ENCODE measurements around the gene CCR1. TPM values are rescaled to one million over a fixed set of nuclear protein-coding genes. Genes with fewer than 3 reads are reported as not detected.
A peak's percentile ranks its signal among the peaks of the same experiment; 100 is the strongest.
"Not testable (repeated sequence)": the region's sequence is repeated elsewhere in the genome, so short reads cannot be mapped to it uniquely, and the experiment has no call there.

Gene CCR1
- total RNA-seq, 2 donors from 2014 or later, result 0.47 to 3.8 TPM

GRCh38 chr3:46222435-46223161 lies 14.5 kb upstream of the CCR1 start:
- Mint-ChIP-seq H3K4me1 (peaks cover 6% of the 10 kb centered on the region), H3K27me3 (peaks cover 5% of the 10 kb centered on the region), H3K27ac (no peak overlapping the region), H3K4me3 (no peak overlapping the region), H3K36me3 (ENCODE audit: low read depth) (no peaks in the 10 kb centered on the region)
- ATAC-seq (peak; percentile 28), DNase-seq (no peak)
- H3K9me3 ChIP-seq (ENCODE audit: control insufficient read depth, low read length, poor library complexity, severe bottlenecking), result no peaks in the 10 kb centered on the region

DNA sequence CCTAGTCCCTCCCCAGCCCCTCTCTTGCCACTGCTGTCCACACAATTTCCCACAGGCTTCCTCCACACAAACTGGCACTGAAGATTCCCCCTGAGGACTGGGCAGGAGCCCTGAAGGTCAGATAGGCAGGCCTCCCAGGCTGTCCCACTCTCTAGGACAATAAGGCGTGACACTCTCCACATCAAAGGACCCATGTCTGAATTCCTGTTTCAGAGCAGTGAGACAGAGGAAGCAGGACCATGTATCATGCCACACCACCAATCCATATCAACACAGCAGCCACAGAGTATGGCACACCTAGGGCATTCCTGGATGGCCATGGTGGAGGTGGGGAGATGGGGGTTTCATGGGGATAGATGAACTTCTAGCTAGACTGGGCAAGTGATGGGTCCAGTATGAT lies 13.8 kb upstream of the CCR1 start:
- DNase-seq (no peak), ATAC-seq (no peak)
- H3K9me3 ChIP-seq (ENCODE audit: control insufficient read depth, low read length, poor library complexity, severe bottlenecking), result no peaks in the 10 kb centered on the region
- Mint-ChIP-seq H3K4me3 (no peak overlapping the region), H3K27me3 (peaks cover 5% of the 10 kb centered on the region), H3K36me3 (ENCODE audit: low read depth) (no peaks in the 10 kb centered on the region), H3K4me1 (peaks cover 6% of the 10 kb centered on the region), H3K27ac (no peak overlapping the region)

DNA sequence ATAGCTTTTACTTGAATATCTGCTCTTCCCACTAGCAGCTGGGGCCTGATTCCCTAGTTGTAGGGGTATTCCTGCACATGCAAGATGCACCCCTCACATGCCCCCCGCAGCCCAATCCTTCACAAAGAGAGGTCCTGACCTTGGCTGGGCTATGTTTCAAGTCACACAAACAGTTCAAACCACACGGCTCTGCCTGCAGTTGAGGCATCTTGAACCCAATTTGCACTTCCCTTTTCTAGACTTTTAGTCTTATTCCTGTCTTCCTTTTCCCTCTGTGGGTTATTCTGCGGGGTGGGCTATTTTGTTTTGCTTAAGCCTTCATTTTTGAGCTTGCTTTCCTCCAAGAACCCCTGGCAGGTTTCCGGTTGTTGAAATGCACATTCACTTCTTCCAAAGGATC lies 13.3 kb upstream of the CCR1 start:
- no peak for ATAC-seq
- no peak overlapping the region for H3K27ac Mint-ChIP-seq

GRCh38 chr3:46218196-46218709 lies 10.1 kb upstream of the CCR1 start:
- Mint-ChIP-seq H3K4me3 (no peak overlapping the region), H3K36me3 (ENCODE audit: low read depth) (no peaks in the 10 kb centered on the region), H3K4me1 (peaks cover 4% of the 10 kb centered on the region), H3K27ac (no peak overlapping the region), H3K27me3 (no peaks in the 10 kb centered on the region)
- no peak for DNase-seq
- ATAC-seq, result no peak
- no peaks in the 10 kb centered on the region for H3K9me3 ChIP-seq (ENCODE audit: control insufficient read depth, low read length, poor library complexity, severe bottlenecking)

More for the DNA sequence above, 13.3 kb upstream of the CCR1 start:
- Mint-ChIP-seq H3K27me3 (peaks cover 5% of the 10 kb centered on the region), H3K4me1 (peaks cover 6% of the 10 kb centered on the region), H3K4me3 (no peak overlapping the region), H3K36me3 (ENCODE audit: low read depth) (no peaks in the 10 kb centered on the region)
- no peak for DNase-seq
- H3K9me3 ChIP-seq (ENCODE audit: control insufficient read depth, low read length, poor library complexity, severe bottlenecking), result no peaks in the 10 kb centered on the region

GRCh38 chr3:46215810-46216414 lies 7.8 kb upstream of the CCR1 start:
- no peaks in the 10 kb centered on the region for H3K9me3 ChIP-seq (ENCODE audit: control insufficient read depth, low read length, poor library complexity, severe bottlenecking)
- ATAC-seq, result no peak
- H3K27ac Mint-ChIP-seq, result no peak overlapping the region
- H3K36me3 Mint-ChIP-seq (ENCODE audit: low read depth), result no peaks in the 10 kb centered on the region
- H3K4me1 Mint-ChIP-seq, result no peaks in the 10 kb centered on the region
- H3K27me3 Mint-ChIP-seq, result no peaks in the 10 kb centered on the region
- DNase-seq, result no peak
- no peak overlapping the region for H3K4me3 Mint-ChIP-seq

- no peaks in the 10 kb centered on the region for H3K36me3 Mint-ChIP-seq (ENCODE audit: low read depth)
- H3K4me3 Mint-ChIP-seq, result no peak overlapping the region
- ATAC-seq (no peak), DNase-seq (no peak)
- H3K9me3 ChIP-seq (ENCODE audit: control insufficient read depth, low read length, poor library complexity, severe bottlenecking), result no peaks in the 10 kb centered on the region
- no peaks in the 10 kb centered on the region for H3K27me3 Mint-ChIP-seq
- H3K27ac Mint-ChIP-seq, result no peak overlapping the region
- H3K4me1 Mint-ChIP-seq, result no peaks in the 10 kb centered on the region
These were observed 6.7 kb upstream of the CCR1 start for GRCh38 chr3:46214751-46215352.

- H3K4me1 Mint-ChIP-seq, result peaks cover 13% of the 10 kb centered on the region
- no peak overlapping the region for H3K4me3 Mint-ChIP-seq
- H3K9me3 ChIP-seq (ENCODE audit: control insufficient read depth, low read length, poor library complexity, severe bottlenecking), result no peaks in the 10 kb centered on the region
- H3K27me3 Mint-ChIP-seq, result no peaks in the 10 kb centered on the region
- no peaks in the 10 kb centered on the region for H3K36me3 Mint-ChIP-seq (ENCODE audit: low read depth)
- no peak for DNase-seq
- peak; percentile 84 for ATAC-seq
- no peak overlapping the region for H3K27ac Mint-ChIP-seq
These were observed 5.1 kb upstream of the CCR1 start for GRCh38 chr3:46213201-46213600.

DNA sequence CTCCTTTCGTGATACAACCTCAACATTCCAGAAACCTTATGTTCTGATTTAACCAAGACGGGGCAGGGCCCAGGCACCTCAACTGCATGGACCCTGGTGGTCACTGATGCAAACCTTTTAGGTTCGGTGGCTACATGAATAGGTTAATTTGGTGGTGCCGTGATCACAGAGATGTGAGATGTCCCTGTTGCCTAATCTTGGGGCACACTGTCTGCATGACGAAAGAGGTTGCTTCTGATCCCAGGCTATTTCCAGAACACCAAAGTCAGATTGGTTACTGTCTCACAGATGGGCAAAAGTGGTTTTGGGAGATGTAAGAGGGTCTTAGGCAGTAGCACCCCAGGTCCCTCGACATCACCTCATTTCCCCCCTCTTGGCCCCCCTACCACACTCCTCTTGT lies 4.0 kb upstream of the CCR1 start:
- Mint-ChIP-seq H3K4me3 (no peak overlapping the region), H3K27ac (no peak overlapping the region), H3K4me1 (peaks cover 18% of the 10 kb centered on the region), H3K36me3 (ENCODE audit: low read depth) (no peaks in the 10 kb centered on the region), H3K27me3 (no peaks in the 10 kb centered on the region)
- H3K9me3 ChIP-seq (ENCODE audit: control insufficient read depth, low read length, poor library complexity, severe bottlenecking), result no peaks in the 10 kb centered on the region
- DNase-seq, result no peak
- ATAC-seq, result no peak

DNA sequence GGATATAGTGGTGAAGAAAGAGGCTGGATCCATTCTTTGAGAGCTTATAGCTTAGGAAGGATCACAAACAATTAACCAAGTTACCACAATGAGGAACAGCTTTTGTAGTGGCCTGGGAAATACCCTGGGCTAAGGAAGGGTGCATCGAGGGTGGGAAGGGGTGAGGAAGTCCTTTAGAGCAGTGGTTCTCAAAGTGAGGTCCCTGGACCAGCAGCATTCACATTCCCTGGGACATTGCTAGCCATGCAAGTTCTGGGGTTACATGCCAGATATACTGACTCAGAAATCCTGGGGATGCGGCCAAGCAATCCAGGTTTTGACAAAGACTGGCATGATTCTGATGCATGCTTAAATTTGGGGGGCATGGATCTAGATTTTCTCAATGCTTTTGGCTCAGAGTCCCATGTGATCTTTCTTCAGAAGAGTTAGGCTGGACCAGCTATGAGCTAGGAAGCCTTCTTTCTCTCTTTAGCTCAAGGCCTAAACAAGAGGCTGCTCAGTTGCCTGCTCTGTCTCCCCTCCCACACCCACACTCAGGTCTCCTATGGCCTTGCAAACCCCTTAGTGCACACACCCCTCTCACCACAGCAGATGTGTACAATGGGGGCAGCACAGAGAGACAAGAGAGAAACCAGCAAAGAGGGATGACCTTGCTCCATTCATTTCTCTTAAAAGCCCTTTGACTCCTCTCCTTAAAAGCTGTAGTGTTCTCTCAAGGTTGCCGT lies 1.8 kb upstream of the CCR1 start:
- DNase-seq, result no peak

GRCh38 chr3:46209053-46209452 lies 940 bp upstream of the CCR1 start:
- no peaks in the 10 kb centered on the region for H3K9me3 ChIP-seq (ENCODE audit: control insufficient read depth, low read length, poor library complexity, severe bottlenecking)
- no peak for DNase-seq
- peaks cover 21% of the 10 kb centered on the region for H3K4me1 Mint-ChIP-seq
- H3K27ac Mint-ChIP-seq, result peak overlapping the region; percentile 79
- ATAC-seq, result no peak
- no peaks in the 10 kb centered on the region for H3K36me3 Mint-ChIP-seq (ENCODE audit: low read depth)
- H3K27me3 Mint-ChIP-seq, result no peaks in the 10 kb centered on the region
- no peak overlapping the region for H3K4me3 Mint-ChIP-seq

More for the DNA sequence above, 1.8 kb upstream of the CCR1 start:
- Mint-ChIP-seq H3K36me3 (ENCODE audit: low read depth) (no peaks in the 10 kb centered on the region), H3K27ac (peak overlapping the region; percentile 79), H3K27me3 (no peaks in the 10 kb centered on the region), H3K4me3 (no peak overlapping the region), H3K4me1 (peaks cover 21% of the 10 kb centered on the region)
- H3K9me3 ChIP-seq (ENCODE audit: control insufficient read depth, low read length, poor library complexity, severe bottlenecking), result no peaks in the 10 kb centered on the region
- ATAC-seq, result no peak

DNA sequence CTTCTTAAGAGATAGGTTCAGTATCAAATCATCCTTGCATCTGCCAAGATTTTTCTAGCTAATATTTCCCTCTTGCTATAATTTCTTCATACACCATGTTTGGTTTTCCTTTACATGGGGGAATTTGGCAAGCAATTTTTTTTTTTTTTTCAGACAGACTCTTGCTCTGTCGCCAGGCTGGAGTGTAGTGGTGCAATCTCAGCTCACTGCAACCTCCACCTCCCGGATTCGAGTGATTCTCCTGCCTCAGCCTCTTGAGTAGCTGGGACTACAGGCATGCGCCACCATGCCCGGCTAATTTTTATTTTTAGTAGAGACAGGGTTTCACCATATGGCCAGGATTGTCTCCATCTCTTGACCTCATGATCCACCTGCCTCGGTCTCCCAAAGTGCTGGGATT lies 599 bp downstream of the CCR1 start:
- Mint-ChIP-seq H3K27ac (peak overlapping the region; percentile 9), H3K4me1 (peaks cover 21% of the 10 kb centered on the region), H3K4me3 (peak overlapping the region; percentile 43)
- ATAC-seq; H3K9me3 ChIP-seq (ENCODE audit: control insufficient read depth, low read length, poor library complexity, severe bottlenecking); H3K36me3 Mint-ChIP-seq (ENCODE audit: low read depth); DNase-seq; H3K27me3 Mint-ChIP-seq: not testable (repeated sequence)

DNA sequence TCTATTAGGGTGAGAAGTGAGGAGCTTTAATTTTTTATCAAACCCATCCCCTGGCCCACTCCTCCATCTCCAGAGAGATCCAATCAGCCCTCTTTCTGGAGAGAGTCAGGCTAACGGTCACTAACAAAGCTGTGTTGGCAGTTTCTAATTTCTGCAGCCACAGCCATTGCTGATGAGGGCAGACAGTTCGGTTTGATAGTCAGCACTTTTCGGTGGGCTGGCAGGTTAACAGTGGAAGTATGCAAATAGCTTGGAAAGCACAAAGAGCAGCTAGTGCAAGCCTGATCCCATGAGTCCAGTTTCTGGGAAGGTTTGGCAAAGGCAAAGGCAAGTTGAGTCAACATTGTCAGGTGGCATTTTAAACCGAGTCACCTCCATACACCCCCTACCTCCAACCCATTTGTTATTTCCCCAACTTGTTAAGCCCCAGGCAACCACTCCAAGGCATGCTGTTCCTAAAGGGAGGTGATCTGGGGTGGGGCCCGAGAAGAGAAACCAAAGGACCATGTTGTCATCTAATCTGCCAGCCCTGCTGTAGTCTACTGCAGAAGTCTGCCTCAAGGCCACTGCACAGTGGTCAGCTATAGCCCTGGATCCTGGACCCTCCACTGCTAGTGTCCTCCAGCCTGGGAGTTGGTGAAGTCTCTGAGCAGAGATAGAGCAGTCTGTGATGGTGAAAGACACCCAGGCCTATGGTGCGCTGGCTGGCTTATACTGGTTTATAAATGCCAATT lies 1.7 kb downstream of the CCR1 start:
- Mint-ChIP-seq H3K27me3 (no peaks in the 10 kb centered on the region), H3K4me3 (peak overlapping the region; percentile 12), H3K4me1 (peaks cover 21% of the 10 kb centered on the region), H3K27ac (peak overlapping the region; percentile 9), H3K36me3 (ENCODE audit: low read depth) (no peaks in the 10 kb centered on the region)
- DNase-seq (no peak), ATAC-seq (no peak)
- H3K9me3 ChIP-seq (ENCODE audit: control insufficient read depth, low read length, poor library complexity, severe bottlenecking), result no peaks in the 10 kb centered on the region
